ENCODE results near the gene KPNB1.

Gene KPNB1

GRCh38 chr17:47649153-47649971 is at the start of gene KPNB1:
TSS of gene KPNB1 (plus strand) at chr17:47649919. CDS start at chr17:47650245, 326 bp downstream.
- DNase-seq: peak; percentile 98 to 100

GRCh38 chr17:47603830-47604597 is 45.7 kb upstream of the KPNB1 start:
- DNase-seq: no peak

- DNase-seq: no peak
These were observed 45.2 kb upstream of the KPNB1 start for GRCh38 chr17:47604598-47604927.

GRCh38 chr17:47605011-47605410 is 44.7 kb upstream of the KPNB1 start:
- no peak for DNase-seq

- DNase-seq: no peak
These were observed 42.2 kb upstream of the KPNB1 start for GRCh38 chr17:47607481-47607880.

GRCh38 chr17:47611372-47612350 is 38.1 kb upstream of the KPNB1 start:
- no peak for DNase-seq

- DNase-seq: peak in 1 of 2 donors; percentile 38
These were observed 33.8 kb upstream of the KPNB1 start for GRCh38 chr17:47615766-47616424.

- DNase-seq: no peak
These were observed 31.3 kb upstream of the KPNB1 start for GRCh38 chr17:47618410-47618809.

GRCh38 chr17:47620503-47621245 is 29.0 kb upstream of the KPNB1 start:
- no peak for DNase-seq

GRCh38 chr17:47621293-47622179 is 28.2 kb upstream of the KPNB1 start:
- DNase-seq: no peak

GRCh38 chr17:47622180-47622549 is 27.6 kb upstream of the KPNB1 start:
- DNase-seq: no peak

- DNase-seq: no peak
These were observed 25.0 kb upstream of the KPNB1 start for GRCh38 chr17:47624727-47625068.

GRCh38 chr17:47628014-47628566 is 21.6 kb upstream of the KPNB1 start:
- DNase-seq: no peak

GRCh38 chr17:47629826-47630225 is 19.9 kb upstream of the KPNB1 start:
- no peak for DNase-seq

- DNase-seq: no peak
These were observed 19.1 kb upstream of the KPNB1 start for GRCh38 chr17:47630614-47631013.

- no peak for DNase-seq
These were observed 16.7 kb upstream of the KPNB1 start for GRCh38 chr17:47632991-47633390.

- DNase-seq: no peak
These were observed 15.7 kb upstream of the KPNB1 start for GRCh38 chr17:47633996-47634395.

- no peak for DNase-seq
These were observed 14.8 kb upstream of the KPNB1 start for GRCh38 chr17:47634870-47635269.

- no peak for DNase-seq
These were observed 14.0 kb upstream of the KPNB1 start for GRCh38 chr17:47635734-47636133.

GRCh38 chr17:47636273-47637030 is 13.3 kb upstream of the KPNB1 start:
- DNase-seq: no peak

Data from hippocampal formation (tissue), 2 donors.